IPS-11a (cell line): ENCODE measurements around the gene SNX20.

Source experiments
- H3K4me3 ChIP-seq: one replicate; pipeline ENCODE4 v1.5.1; 2013; ENCODE audit warnings: low read depth, low read length, control low read depth

SNX20 gene

DNA sequence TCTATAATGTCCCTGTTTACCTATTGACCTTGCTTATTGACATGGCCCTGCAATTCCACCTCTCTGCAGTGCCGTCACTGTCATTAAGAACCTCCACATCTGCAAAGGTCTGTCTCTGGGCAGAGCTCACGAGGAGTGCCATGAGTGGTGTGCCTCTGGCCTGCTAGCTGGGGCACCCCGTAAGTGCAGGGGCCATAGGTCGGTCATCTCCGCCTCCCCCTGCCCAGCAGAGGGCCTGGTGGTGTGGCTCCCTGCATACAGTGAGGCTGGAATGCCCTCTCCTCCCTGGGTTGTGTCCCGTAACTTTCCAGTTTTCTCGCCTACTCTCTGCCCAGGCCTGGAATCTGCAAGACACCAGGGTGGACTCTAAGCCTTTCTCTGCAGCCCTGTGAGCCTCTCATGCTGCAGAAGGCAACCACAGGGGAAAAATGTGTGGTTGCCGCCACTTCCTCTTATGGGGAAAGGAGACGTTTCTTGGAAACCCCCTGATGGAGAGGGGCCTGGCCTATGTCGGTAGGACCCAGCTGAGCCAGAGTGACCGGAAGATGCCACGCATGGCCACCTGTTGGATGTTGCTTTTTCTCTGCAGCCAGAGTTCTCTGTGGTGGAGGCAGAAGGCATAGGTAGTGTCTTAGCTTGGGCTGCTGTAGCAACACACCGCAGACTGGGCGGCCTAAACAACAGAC, 2.7 kb upstream of the SNX20 start:
- no peak overlapping the region for H3K4me3 ChIP-seq

DNA sequence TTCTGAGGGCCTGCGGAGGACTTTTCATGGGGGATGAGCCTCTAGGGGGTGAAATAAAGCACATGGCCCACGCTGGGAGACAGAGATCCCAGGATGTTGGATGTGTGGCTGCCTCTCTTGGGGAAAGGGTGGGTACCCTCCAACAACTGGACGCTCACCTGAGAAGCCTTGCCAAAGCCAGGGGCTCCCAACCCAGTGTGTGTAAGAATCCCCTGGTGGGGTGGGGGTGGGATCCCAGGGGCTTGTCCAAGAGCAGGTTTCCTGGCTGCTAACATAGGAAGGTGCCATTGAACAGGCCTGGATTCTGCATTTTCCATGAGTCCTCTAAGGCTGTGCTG, 587 bp downstream of the SNX20 start:
- no peak overlapping the region for H3K4me3 ChIP-seq

DNA sequence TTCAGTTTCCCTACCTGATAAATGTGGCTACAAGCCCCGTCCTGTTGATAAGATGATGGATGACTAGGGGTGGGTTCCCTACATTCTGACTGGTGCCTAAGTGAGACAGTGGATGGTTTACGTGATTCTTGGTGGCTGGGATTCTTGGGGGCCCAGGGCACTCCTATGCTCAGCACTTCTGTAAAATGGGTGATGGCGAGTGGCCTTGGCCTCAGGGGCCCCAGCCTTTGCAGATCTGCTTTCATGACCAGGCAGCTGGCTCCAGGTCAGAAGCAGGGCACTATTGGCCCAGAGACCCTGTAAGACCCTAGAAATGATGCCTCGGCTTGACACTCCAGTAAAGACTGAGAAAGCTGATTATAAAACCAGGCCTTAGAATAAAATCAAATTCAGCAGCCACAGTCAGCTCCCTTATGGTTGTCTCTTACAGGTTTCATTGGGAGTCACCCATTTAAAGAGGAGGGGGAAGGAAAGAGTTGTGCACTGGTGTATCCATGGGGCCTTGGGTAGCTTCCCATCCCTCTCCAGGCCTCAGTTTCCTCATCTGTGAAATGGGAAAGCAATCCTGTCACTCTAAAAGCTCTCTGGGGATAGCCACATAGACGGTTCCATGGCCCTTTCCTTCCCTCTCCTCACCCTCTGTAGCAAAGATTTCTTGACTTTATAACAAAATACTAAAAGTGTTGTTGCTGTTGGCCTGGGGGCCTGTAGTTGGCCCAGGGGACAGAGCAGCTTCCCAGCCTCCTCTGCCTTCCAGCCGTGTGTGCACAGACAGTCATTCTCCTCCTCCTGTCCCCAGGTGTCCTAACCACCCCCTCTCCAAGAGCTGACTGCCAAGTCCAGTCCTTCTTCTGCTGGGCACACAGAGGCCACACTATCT, 1.2 kb downstream of the SNX20 start:
- no peak overlapping the region for H3K4me3 ChIP-seq

DNA sequence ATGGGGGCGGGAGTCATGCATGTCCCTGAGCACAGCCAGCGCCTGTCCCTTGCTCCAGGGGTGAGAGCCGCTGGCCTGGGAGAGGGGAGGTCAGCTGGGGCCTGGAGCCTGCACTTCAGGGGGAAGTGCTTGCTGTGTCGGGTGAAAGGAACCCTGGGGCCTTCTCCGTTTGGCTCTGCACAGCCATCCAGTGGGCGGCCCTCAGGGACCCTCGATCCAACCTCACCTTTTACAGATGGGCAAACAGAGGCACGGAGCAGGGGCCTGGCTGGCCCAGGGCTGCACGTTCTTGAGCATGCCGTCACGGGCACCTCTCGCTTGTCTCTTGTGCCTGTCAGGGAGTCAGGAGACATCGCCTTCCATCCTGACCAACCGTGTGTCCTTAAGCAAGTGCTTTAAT, 1.8 kb downstream of the SNX20 start:
- H3K4me3 ChIP-seq: no peak overlapping the region

DNA sequence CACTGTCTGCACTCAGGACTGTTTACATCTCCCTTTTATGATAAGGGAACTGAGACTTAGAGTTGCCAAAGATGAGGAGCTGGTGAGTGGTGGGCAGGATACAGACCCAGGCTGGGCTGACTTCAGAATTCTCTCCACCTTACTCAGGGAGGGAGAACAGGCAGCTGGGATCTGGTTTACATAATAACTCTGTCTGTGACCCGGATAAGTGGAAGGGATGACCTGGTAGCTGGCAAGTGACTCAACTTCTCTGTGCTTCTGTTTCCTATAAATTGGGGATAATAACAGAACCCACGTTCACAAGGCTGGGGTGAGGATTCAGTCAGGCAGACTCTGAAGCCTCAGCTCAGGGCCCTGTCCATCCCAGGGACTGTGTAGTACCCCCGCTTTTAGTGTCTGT, 2.6 kb downstream of the SNX20 start:
- no peak overlapping the region for H3K4me3 ChIP-seq

DNA sequence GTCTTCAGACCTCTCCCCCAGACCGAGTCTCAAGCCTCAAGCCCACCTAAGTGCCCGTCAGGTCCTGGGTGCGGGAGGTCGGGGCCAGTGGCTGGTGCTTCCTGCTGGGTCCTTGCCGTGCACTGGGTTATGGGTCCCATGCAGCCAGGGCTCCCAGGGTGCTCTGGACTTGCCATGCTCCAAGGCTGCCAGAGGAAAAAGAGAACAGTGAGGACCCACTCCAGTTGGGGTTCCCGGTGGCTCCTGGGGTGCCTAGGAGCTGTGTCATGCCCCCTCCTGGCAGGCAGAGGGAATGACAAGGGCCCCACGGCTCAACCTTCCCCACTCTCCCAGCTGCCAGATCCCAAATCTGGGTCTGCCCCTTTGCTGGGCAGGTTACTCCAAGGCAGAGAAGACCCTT, 3.8 kb downstream of the SNX20 start:
- no peak overlapping the region for H3K4me3 ChIP-seq

DNA sequence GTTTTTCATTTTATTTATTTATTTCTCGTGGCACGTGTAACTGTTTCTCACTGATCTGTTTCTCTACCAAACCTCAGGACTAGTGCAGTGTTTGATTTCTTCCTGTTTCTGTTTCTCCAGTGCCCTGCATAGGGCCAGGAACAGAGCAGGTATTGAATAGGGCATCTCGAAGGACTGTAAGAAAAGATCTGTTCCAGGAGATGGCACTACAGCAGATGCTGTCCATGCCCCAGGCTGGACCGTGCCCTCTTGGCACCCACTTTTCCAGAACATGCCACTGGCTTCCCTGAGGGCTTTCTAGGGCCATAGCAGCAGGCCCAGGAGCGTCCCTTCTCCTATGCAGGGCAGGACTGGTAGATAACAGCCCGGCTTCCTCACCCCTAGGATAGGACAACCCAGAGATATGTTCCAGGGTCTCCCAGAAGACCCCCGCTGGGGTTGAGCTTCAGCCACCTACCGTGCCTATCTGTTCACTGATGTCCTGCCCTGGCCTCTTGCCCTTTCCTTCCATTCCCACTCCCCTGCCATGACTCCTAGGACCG, 4.4 kb downstream of the SNX20 start:
- no peak overlapping the region for H3K4me3 ChIP-seq

DNA sequence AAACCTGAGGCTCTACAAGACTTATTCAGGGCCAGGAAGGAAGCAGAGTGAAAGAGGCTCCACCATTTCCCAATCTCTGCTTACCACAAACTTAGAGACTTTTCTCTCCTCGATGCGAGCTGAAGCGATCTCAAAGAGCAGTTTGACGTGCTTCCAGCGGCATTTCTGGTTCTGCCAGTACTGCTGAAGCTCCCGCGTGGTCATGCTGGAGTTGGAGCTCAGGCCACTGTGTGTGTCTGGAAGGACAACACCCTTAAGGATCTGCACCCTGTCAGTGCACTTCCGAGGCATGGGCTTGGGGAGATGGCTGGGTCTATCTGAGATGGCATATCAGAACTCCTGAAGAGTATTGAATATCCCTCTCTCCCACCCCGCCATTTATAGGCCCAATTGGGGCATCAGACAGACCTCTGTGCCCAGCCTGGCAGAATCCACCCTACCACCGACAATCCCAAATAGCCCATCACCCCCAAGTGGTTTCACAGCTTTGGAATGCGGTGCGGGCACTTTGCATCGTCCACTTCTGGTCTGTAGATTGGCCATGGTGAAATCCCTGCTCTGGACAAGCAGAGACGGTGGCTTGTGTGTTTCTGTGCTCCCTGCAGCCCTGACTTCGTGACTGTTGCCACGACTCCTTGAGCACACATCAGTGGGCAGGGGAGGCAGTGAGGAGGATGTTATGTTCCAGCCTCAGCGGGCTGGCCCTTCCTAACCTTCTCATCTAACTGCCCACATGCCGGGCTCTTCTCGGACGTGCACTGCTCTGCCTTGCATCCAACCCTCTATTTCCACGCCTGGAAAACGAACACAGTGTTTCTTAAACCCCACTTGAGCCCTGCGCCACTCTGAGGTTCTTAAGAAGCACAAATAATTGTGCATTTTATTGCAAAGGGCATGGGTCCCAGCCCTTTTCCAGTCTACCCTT, 5.2 kb downstream of the SNX20 start:
- H3K4me3 ChIP-seq: no peak overlapping the region

DNA sequence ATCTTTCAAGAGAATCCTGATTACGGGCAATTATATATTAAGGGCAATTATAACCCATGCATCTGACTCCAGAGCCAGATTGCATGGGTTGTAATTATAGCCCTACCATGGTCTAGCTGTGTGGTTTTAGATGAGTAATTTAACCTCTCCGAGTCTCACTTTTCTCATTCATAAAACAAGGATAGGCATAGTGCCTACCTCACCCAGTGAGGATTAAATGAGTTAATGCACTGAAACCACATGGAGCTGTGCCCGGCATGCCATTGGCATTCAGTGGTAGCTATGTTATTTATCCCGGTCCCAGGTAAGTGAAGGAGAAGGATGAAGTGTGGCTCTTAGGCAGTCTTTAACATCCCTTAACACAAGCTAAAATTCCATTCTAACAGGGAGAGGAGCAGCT, 6.3 kb downstream of the SNX20 start:
- no peak overlapping the region for H3K4me3 ChIP-seq

DNA sequence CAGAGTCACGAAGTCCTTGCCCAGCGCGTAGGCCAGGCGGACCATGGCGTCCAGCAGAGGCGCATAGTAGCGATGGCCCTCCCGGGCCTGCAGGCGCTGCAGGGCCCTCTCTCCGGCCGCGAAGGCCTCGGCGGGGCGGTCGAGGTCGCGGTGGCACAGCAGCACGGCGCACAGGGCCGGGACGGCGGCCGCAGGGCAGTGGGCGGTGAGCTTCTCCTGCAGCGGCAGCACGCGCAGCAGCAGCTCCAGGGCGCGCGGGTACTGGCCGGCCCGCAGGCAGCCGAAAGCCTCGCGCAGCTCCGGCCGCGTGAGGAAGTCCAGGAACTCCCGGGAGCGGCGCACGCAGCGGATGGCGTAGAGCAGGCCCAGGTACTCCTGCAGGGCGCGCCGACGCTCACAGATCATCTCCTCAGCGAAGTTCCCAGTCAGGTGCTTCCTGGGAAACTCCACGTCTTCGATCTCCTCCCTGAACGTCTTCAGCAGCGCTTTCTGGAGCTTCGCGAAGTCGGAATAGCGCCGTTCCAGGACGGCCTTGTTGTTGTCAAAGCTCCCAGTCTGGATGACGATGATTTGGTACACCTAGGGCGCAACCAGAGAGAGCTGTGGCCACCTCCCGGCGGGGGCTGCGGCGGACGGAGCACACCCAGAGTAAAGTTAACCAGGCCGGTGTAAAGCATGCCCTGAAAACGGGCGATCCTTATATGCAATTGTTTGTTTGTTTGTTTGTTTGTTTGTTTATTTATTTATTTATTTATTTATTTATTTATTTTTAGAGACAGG, 7.4 kb downstream of the SNX20 start:
- H3K4me3 ChIP-seq: no peak overlapping the region

DNA sequence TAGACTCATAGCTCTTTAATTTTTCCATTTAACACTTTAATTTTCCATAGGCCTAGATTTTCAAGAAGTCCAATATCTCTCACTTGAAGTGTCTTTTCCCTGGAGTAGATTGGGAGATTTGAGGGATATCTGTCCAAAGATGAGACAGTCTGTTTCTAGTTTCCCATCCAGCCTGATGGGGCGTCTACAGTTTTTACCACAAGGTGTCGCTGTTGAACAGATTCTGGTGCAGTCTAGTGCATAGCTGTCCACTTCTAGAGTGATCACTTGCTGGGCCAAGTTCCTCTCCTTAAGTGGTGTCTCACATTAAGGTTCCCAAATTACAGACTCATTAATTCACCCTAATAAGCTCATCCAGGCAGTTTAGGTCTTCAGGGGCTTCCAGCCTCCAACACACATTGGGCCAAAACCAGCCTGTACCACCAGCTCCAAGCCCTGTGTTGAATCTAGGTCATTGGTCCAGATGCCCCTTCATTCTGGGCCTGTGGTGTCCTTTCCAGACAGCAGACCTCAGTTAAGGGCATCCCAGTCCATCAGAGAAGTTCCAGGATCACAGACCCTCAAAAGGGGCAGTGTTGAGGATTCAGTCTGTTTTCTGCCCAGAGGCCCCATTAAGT, 9.4 kb downstream of the SNX20 start:
- H3K4me3 ChIP-seq: no peak overlapping the region

DNA sequence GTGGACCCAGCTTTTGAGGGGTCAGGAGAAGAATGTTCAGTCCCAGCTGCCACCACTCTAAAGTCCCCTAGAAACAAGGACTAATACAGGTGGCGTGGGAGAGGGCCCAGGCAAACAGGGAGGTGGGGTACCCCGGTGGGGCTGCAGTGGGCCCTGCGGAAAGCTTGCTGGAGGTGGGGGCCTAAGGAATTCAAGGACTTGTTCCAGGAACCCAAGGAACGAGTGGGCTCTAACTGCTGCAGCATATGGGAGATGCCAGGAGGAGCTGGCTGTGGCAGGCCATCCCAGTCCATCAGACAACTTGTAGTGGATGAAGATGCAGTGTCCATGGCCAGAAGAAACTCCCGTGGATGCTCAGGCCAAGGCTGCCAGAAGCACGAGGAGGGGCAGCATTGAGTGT, 10.6 kb downstream of the SNX20 start:
- no peak overlapping the region for H3K4me3 ChIP-seq

DNA sequence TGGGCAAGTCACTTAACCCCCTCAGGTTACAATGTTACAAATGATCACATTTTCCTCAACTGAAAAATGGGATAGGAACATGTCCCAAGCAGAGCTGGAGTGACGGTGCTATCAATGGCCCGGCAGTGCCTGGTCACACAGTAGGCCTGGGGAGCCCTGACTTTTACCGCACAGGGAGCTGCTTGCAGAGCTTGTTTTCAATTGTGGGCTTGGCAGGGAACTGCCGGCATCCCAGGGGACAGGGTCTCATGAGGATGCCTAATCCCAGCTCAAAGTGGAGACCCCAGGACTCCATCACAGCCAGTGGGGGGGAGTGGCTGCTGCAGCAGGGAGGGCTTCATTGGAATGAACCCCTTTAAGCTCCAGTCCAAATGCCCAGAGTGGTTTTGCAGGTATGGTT, 11.4 kb downstream of the SNX20 start:
- H3K4me3 ChIP-seq: no peak overlapping the region

DNA sequence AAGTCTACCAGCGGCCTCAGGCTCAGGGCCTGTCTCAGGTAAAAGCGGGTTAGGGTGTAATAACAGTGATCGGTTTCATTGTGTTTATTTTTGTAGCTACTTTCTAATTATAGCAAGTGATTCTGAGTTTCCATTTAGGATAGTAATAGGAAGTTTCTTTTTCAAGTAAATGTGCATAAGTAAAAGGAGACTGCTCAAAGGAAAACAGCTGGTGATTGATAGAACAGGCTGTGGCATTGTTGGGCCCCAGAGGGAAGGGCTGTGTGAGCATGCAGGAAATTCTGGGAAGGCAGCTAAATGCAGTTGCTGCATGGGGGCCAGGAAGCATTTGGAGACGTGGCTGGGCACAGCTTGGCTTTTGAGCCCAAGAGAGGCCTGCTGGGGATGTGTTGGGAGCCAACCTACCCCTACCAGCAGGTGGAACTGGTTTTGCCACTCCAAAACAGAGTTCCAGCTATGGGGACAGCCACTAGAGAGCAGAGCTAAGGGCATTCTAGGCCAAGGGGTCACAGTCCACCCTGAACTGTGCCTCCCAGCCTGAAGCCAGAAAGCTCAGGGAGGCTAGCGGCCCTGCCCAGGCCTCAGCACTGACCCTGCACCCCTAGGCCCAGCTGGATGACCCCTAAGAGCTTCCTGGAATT, 12.6 kb downstream of the SNX20 start:
- H3K4me3 ChIP-seq: no peak overlapping the region

DNA sequence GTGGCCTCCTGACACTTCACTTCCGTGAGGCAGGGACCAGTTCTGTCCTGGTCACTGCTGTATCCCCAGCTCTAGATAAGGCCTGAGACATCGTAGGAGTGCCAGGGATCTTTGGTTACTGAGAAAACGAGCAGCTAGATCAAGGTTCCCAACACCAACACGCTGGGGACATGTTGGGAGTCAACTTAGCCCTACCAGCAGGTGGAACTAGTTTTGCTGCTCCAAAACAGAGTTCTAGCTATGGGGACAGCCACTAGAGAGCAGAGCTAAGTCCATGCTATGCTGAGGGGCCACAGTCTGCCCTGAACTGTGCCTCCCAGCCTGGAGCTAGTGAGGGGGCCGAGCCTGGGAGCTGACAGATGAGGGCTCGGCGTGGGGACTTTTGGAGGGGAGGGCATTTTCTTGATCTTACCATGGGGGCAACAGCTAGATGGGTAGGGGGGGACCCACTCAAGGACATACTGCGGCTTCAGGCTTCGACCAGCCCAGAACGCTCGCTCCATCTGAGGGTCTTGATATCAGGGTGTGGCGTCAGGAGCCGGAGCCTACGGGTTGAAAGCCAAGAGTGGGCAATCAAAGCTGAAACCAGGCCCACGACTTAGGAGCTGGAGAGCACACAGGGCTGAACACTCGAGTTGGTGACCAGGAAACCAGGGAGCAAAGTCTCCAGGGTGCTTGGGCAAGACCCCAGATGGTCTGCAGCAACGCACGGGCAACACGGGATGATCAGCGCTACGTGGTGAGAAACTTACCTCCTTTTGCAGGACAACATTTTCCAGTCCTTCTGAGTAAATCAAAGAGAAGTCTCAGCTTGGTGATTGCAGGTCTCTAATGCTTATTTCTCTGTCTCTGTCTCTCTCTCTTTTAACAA, 13.4 kb downstream of the SNX20 start:
- H3K4me3 ChIP-seq: no peak overlapping the region

DNA sequence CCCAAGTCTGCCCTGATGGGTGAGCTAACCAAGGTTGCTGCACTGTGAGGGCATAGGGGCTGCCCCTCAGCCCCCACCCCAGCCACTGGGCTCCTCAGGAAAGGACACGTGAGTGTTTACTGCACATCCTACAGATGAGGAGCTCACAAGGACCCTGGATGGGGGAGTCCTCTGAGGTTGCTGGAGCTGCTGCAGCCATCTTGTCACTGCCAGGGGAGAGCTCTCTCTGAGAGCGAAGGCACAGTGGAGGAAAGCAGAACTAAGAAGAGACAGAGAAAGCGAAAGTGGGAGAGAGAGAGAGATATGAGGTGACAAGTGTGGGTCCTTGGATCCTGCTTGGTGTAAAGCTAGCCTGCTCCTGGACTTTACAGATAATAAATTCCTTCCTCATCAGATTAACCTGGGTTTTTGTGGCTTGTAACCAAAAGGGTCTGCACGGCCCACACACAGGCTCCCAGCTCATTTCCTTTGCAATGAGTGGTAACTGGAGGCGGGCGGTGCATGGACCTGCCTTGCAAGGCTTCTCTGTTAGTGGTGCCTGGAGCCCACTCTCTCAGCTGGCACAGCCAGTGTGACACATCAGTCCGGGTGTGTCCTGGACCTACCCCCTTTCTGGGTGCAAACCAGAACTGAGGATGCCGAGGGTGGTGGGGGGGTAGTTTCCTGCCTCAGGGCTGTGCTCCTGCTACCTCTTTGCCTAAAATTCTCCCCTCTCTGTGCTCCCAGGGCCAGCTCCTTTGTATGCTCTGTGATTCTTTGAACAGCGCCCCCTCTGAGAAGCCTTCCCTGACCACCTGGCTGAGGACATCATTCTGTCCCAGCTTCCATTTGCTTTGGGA, 14.2 kb downstream of the SNX20 start:
- no peak overlapping the region for H3K4me3 ChIP-seq

DNA sequence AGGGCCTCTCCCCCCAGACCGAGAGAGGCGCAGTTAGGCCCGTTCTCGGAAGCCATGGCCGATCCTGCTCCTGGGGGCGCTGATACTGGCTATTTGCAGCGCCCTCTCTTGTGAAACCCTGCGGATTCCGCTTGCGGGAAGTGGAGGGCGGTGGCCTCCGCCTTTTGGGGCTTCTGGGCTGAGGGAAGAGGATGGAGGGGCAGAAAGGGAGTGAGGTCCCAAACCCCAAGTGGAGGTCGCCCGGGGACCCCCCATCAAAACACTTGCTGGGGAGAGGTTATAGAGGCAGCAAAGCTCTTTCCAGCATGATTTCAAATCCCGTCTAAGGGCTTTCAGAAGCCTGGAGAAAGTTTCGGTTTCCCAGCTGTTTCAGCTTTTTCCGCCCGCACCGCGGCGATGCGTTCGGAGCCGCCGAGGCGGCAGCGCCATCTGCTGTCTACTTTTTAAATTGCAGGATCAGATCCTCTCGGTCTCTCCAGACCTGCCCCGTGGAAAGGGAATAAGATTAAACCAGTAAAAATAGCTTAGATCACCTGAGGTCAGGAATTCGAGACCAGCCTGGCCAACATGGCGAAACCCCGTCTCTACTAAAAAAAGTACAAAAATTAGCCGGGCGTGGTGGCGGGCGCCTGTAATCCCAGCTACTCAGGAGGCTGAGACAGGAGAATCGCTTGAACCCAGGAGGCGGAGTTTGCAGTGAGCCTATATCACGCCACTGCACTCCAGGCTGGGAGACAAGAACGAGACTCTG, 15.8 kb downstream of the SNX20 start:
- peak overlapping the region; percentile 37 for H3K4me3 ChIP-seq
